ENCODE results near the gene ABHD12B. TPM values are rescaled to one million over a fixed set of nuclear protein-coding genes. Genes with fewer than 3 reads are reported as not detected.

ABHD12B gene
- total and polyA plus RNA-seq, 2 of the 13 experiments (the other 11 are each of a cell fraction or from before 2014, with no cell fraction given): not detected

DNA sequence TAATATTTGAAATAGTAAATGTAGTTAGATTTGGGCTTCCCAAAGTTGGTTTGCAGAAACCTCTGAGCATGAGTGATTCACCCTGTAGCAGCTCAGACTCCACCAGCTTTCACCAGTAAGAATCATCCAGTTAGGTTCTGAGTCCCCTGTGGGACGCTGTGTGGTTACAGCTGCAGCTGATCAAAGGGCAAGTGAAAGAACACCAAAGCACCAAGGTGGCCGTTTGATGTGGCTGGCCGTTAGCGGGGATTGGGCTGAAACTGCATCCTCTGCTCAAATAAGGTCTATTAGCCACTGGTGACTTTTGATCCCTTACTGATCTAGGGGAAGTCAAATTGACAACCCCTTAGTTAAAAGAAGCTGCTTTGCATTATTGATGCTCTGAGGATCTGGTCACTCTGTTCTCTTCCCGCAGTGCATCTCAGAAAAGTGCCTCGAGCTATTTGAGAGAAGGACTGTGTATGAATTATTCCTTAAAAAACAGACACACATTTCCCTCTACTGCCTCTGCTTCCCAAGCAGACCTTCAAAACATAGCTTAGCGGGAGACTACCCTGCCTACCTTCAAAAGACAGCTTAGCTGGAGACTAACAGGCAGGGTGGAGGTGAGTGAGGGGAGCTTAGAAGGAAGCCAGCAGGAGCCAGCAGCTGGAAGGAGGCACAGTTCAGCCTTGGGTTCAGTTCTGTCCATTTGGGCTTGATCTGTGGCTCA is 3.7 kb downstream of the ABHD12B start (continued):
- TF ChIP-seq ZNF788 (CRISPR knock-in tag; IDR thresholded peaks at IDR 0.05; ENCODE audit: borderline replicate concordance) (no peak; the same call in 1 of the 2 replicates), ZNF20 (CRISPR knock-in tag; IDR thresholded peaks at IDR 0.05) (no peak), DMAP1 (CRISPR knock-in tag; IDR thresholded peaks at IDR 0.05) (no peak), ZNF550 (CRISPR knock-in tag; IDR thresholded peaks at IDR 0.05; ENCODE audit: borderline replicate concordance) (no peak), RAD51 (IDR thresholded peaks at IDR 0.05; ENCODE audit: borderline replicate concordance) (no peak), ZZZ3 (CRISPR knock-in tag; IDR thresholded peaks at IDR 0.05; ENCODE audit: borderline replicate concordance) (no peak), SALL2 (CRISPR knock-in tag; IDR thresholded peaks at IDR 0.05) (no peak), ZIK1 (CRISPR knock-in tag; IDR thresholded peaks at IDR 0.05; ENCODE audit: borderline replicate concordance, low read depth) (no peak), SIN3B (IDR thresholded peaks at IDR 0.05; ENCODE audit: low read length) (no peak), ZNF768 (CRISPR knock-in tag; IDR thresholded peaks at IDR 0.05) (no peak), SAFB2 (CRISPR knock-in tag; IDR thresholded peaks at IDR 0.05; ENCODE audit: borderline replicate concordance, low read depth) (no peak), ZNF564 (CRISPR knock-in tag; IDR thresholded peaks at IDR 0.05) (no peak), ZNF569 (CRISPR knock-in tag; IDR thresholded peaks at IDR 0.05; ENCODE audit: borderline replicate concordance) (no peak), ZNF780A (CRISPR knock-in tag; IDR thresholded peaks at IDR 0.05) (no peak), KMT2B (CRISPR knock-in tag; IDR thresholded peaks at IDR 0.05) (no peak), ZNF274 (CRISPR knock-in tag; IDR thresholded peaks at IDR 0.05) (no peak), ZFP36L2 (CRISPR knock-in tag; IDR thresholded peaks at IDR 0.05) (no peak), KLF13 (CRISPR knock-in tag; IDR thresholded peaks at IDR 0.05) (no peak), ARNT (IDR thresholded peaks at IDR 0.05) (no peak), MTF2 (CRISPR knock-in tag; IDR thresholded peaks at IDR 0.05; ENCODE audit: borderline replicate concordance) (no peak), ZNF44 (CRISPR knock-in tag; IDR thresholded peaks at IDR 0.05) (no peak)
- TF ChIP-seq, protein P1, sequence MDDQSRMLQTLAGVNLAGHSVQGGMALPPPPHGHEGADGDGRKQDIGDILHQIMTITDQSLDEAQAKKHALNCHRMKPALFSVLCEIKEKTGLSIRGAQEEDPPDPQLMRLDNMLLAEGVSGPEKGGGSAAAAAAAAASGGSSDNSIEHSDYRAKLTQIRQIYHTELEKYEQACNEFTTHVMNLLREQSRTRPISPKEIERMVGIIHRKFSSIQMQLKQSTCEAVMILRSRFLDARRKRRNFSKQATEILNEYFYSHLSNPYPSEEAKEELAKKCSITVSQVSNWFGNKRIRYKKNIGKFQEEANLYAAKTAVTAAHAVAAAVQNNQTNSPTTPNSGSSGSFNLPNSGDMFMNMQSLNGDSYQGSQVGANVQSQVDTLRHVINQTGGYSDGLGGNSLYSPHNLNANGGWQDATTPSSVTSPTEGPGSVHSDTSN (CRISPR knock-in tag; IDR thresholded peaks at IDR 0.05; ENCODE audit: borderline replicate concordance): no peak
- TF ChIP-seq, protein P2, sequence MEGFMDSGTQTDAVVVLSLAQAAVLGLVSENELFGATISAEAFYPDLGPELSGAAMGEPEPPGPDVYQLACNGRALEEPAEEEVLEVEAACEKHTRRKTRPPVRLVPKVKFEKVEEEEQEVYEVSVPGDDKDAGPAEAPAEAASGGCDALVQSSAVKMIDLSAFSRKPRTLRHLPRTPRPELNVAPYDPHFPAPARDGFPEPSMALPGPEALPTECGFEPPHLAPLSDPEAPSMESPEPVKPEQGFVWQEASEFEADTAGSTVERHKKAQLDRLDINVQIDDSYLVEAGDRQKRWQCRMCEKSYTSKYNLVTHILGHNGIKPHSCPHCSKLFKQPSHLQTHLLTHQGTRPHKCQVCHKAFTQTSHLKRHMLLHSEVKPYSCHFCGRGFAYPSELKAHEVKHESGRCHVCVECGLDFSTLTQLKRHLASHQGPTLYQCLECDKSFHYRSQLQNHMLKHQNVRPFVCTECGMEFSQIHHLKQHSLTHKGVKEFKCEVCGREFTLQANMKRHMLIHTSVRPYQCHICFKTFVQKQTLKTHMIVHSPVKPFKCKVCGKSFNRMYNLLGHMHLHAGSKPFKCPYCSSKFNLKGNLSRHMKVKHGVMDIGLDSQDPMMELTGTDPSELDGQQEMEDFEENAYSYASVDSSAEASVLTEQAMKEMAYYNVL (CRISPR knock-in tag; IDR thresholded peaks at IDR 0.05; ENCODE audit: borderline replicate concordance): no peak
- TF ChIP-seq, protein P3, sequence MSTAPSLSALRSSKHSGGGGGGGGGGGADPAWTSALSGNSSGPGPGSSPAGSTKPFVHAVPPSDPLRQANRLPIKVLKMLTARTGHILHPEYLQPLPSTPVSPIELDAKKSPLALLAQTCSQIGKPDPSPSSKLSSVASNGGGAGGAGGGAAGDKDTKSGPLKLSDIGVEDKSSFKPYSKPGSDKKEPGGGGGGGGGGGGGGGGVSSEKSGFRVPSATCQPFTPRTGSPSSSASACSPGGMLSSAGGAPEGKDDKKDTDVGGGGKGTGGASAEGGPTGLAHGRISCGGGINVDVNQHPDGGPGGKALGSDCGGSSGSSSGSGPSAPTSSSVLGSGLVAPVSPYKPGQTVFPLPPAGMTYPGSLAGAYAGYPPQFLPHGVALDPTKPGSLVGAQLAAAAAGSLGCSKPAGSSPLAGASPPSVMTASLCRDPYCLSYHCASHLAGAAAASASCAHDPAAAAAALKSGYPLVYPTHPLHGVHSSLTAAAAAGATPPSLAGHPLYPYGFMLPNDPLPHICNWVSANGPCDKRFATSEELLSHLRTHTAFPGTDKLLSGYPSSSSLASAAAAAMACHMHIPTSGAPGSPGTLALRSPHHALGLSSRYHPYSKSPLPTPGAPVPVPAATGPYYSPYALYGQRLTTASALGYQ (CRISPR knock-in tag; IDR thresholded peaks at IDR 0.05): 0 out of 2 replicates have a peak, but pooled peaks have one; percentile 25
- TF ChIP-seq, protein P4, sequence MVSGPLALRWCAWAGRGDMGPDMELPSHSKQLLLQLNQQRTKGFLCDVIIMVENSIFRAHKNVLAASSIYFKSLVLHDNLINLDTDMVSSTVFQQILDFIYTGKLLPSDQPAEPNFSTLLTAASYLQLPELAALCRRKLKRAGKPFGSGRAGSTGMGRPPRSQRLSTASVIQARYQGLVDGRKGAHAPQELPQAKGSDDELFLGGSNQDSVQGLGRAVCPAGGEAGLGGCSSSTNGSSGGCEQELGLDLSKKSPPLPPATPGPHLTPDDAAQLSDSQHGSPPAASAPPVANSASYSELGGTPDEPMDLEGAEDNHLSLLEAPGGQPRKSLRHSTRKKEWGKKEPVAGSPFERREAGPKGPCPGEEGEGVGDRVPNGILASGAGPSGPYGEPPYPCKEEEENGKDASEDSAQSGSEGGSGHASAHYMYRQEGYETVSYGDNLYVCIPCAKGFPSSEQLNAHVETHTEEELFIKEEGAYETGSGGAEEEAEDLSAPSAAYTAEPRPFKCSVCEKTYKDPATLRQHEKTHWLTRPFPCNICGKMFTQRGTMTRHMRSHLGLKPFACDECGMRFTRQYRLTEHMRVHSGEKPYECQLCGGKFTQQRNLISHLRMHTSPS (CRISPR knock-in tag; IDR thresholded peaks at IDR 0.05; ENCODE audit: low read depth): no peak
